Endothelial cell (in vitro differentiated cells): ENCODE data around the gene PICK1. TPM values are rescaled to one million over a fixed set of nuclear protein-coding genes. Genes with fewer than 3 reads are reported as not detected.

Experiments used
- DNase-seq: peaks from one replicate; pipeline ENCODE4 v3.0.0; 2021; ENCODE audit warnings: low spot score
- H3K27ac Mint-ChIP-seq: one replicate; pipeline ENCODE4 v1.8.0; 2021; ENCODE audit warnings: mixed read lengths, inconsistent platforms; ENCODE audit not compliant: unreplicated experiment
- H3K27me3 Mint-ChIP-seq: one replicate; pipeline ENCODE4 v1.8.0; 2021; ENCODE audit warnings: mild to moderate bottlenecking, moderate library complexity, mixed read lengths, inconsistent platforms; ENCODE audit not compliant: unreplicated experiment
- H3K36me3 Mint-ChIP-seq: one replicate; pipeline ENCODE4 v1.8.0; 2021; ENCODE audit warnings: mild to moderate bottlenecking, low read depth, mixed read lengths, inconsistent platforms; ENCODE audit not compliant: unreplicated experiment
- H3K4me1 Mint-ChIP-seq: one replicate; pipeline ENCODE4 v1.8.0; 2021; ENCODE audit warnings: mild to moderate bottlenecking, mixed read lengths, inconsistent platforms; ENCODE audit not compliant: unreplicated experiment
- H3K4me3 Mint-ChIP-seq: one replicate; pipeline ENCODE4 v1.8.0; 2021; ENCODE audit warnings: mild to moderate bottlenecking, mixed read lengths, inconsistent platforms; ENCODE audit not compliant: unreplicated experiment
- H3K9me3 Mint-ChIP-seq: one replicate; pipeline ENCODE4 v1.8.0; 2021; ENCODE audit warnings: mixed read lengths, inconsistent platforms; ENCODE audit not compliant: unreplicated experiment
- total RNA-seq: library from RNA; stranded (reverse); fragmentation: NEBNext Ultra II Directional; extraction: Animal tissue kit (Norgen Biotek cat#: 25700); gene quantifications from one replicate; pipeline ENCODE4 v1.2.1, GENCODE V29; 2021; ENCODE audit not compliant: unreplicated experiment
- TF ChIP-seq, protein P1 (sequence below): fragments of 200-600 bp; sonication (generic); IDR thresholded peaks from one replicate; pipeline ENCODE4 v1.5.0; 2021; ENCODE audit warnings: antibody characterized with exemption; ENCODE audit not compliant: unreplicated experiment

The PICK1 gene
- total RNA-seq, 1 donor from 2014 or later, result 24.1 TPM

DNA sequence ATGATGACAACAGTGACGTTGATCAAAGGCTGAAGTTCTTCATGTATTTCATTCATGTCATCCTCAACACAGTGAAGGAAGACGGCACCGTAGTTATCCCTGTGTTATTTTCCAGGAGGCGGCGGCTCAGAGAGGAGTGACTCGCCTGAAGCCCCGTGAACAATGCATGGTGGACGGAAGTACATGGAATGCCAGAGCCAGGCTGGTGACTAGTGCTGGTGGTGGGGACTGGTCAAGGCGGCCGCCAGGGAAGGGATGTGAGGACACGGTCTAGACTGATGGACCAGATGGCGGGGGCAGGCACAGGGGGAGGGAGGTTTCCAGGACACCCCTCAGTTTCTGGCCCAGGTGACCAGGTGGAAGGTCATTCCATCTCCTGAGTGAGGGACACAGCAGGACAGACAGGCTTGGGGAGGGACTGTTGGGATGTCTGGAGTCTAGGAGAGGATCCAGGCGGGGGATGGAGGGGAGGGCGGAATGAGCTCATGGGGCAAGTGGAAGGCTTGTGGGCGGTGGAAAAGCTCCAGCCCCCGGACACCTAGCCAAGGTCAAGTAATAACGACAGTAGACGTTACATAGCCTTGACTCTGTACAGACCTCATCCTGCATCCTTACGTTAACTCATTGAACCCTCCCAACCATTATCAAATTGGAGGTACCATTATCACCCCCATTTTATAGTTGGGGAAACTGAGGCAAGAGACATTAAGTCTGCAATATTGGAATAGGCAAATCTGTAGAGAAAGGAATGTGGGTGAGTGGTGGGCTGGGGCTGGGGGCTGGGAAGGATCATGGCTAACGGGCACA lies 16.0 kb upstream of the PICK1 start:
- H3K9me3 Mint-ChIP-seq, result no peaks in the 10 kb centered on the region
- no peak overlapping the region for H3K4me3 Mint-ChIP-seq
- TF ChIP-seq, protein P1, sequence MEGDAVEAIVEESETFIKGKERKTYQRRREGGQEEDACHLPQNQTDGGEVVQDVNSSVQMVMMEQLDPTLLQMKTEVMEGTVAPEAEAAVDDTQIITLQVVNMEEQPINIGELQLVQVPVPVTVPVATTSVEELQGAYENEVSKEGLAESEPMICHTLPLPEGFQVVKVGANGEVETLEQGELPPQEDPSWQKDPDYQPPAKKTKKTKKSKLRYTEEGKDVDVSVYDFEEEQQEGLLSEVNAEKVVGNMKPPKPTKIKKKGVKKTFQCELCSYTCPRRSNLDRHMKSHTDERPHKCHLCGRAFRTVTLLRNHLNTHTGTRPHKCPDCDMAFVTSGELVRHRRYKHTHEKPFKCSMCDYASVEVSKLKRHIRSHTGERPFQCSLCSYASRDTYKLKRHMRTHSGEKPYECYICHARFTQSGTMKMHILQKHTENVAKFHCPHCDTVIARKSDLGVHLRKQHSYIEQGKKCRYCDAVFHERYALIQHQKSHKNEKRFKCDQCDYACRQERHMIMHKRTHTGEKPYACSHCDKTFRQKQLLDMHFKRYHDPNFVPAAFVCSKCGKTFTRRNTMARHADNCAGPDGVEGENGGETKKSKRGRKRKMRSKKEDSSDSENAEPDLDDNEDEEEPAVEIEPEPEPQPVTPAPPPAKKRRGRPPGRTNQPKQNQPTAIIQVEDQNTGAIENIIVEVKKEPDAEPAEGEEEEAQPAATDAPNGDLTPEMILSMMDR, result no peak
- DNase-seq, result no peak
- H3K4me1 Mint-ChIP-seq, result peaks cover 7% of the 10 kb centered on the region
- H3K27me3 Mint-ChIP-seq, result peaks cover 11% of the 10 kb centered on the region
- no peaks in the 10 kb centered on the region for H3K36me3 Mint-ChIP-seq
- no peak overlapping the region for H3K27ac Mint-ChIP-seq

DNA sequence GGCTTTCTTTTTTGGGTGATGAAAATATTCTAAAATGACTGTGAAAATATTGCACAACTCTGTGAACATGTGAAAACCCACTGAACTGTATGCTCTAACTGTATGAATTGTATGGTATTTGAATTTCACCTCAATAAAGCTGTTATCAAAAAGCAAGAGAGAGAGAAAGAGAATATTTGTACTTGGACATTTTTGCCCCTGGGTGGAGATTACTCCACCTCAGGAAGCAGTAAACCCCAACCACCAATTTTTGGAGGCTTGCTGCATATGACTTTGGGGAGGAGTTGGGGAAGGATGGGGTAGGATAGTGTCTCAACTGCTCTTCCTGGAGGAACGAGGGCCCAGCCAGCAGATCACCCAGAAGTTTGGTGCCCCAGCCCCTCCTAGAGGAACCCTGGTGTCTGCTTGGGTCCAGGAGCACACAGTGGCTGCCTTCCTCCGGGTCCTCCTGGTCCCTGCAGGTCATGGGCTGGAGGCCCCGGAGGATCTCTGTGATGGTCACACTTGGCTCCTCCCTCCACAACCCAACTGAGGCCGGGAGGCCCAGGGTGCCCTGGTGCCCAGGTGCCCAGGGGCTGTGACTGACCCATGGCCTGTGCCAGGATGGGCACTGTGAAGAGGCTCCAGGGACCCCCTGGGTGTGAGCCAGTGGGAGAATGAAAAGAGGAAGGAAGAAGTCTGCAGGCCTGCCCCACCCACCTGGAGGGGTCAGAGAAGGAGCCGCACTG lies 15.3 kb upstream of the PICK1 start:
- H3K9me3 Mint-ChIP-seq, result no peaks in the 10 kb centered on the region
- TF ChIP-seq, protein P1, result no peak
- peaks cover 4% of the 10 kb centered on the region for H3K4me1 Mint-ChIP-seq
- no peak for DNase-seq
- H3K27ac Mint-ChIP-seq, result no peak overlapping the region
- H3K27me3 Mint-ChIP-seq, result peaks cover 9% of the 10 kb centered on the region
- H3K36me3 Mint-ChIP-seq, result no peaks in the 10 kb centered on the region
- H3K4me3 Mint-ChIP-seq, result peak overlapping the region; percentile 18

DNA sequence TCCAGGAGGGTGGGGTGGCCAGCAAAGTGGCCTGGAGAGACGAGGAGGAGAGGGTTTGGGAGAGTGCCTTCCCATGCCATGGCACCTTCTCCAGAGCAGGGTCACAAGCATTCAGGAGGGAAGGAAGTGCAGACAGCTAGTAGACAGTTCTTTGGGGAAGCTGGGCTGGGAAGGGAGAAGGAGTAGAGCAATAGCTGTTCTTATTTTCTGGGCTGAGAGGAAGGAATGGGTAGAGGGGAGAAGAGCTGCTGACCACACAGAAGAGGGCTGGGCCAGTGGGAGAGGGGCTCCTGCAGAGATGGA lies 14.8 kb upstream of the PICK1 start:
- TF ChIP-seq, protein P1, result no peak
- no peak overlapping the region for H3K4me3 Mint-ChIP-seq
- H3K9me3 Mint-ChIP-seq, result no peaks in the 10 kb centered on the region
- H3K27me3 Mint-ChIP-seq, result peaks cover 9% of the 10 kb centered on the region
- H3K4me1 Mint-ChIP-seq, result peaks cover 3% of the 10 kb centered on the region
- no peak overlapping the region for H3K27ac Mint-ChIP-seq
- no peak for DNase-seq
- H3K36me3 Mint-ChIP-seq, result no peaks in the 10 kb centered on the region

DNA sequence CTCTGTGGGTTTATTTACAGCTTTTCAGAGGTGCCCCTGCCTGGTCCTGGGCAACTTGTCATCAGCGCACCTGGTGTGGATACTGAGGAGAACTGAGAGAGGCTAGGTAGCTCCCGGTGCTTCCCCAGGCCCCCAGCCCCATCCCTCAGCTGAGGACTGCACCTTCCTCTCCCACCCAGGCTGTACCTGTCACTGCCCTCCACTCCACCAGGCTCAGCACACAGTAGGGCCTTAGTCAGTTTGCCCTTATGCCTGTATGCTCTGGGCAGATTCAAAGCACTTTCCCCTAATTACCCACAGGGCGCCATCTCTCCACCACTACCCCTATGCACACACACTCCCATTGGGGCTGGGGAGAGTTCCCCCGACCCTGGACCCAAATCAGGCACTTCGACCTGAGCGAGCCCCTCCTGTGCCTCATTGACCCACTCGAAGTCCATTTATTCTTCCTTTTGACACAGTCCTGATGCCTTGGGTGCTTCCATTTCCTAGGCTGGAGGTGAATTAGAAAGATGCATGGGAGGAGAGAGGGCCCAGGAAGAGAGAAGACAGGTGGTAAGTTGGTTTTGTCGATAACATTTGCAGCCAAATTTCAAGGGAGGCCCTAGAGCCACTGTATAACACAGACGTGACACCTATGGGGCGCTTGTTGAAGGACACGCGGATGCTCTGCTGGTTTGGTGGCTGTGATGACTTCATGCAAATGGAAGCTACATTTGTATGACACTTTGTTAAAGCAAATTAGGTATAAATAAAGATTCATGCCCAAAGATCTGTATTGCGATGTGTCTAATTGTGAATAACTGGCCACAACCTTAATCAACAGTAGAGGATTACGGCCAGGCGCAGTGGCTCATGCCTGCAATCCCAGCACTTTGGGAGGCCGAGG lies 13.8 kb upstream of the PICK1 start:
- TF ChIP-seq, protein P1, result no peak
- DNase-seq, result no peak
- Mint-ChIP-seq H3K9me3 (no peaks in the 10 kb centered on the region), H3K27me3 (peaks cover 8% of the 10 kb centered on the region), H3K36me3 (no peaks in the 10 kb centered on the region), H3K4me3 (no peak overlapping the region), H3K4me1 (peaks cover 3% of the 10 kb centered on the region), H3K27ac (no peak overlapping the region)
